Breast epithelium (tissue), 3 donors: ENCODE measurements around the gene C1GALT1.

Experiments used
- POLR2A ChIP-seq: fragments of 450-650 bp; IDR thresholded peaks from one replicate; pipeline ENCODE4 v1.6.1; 2016; ENCODE audit warnings: antibody characterized with exemption, mild to moderate bottlenecking, moderate library complexity
- POLR2AphosphoS5 ChIP-seq, 3 donors: sonication (generic); formaldehyde crosslinking; IDR thresholded peaks; one replicate each; pipeline ENCODE4 v1.6.1; 2017; ENCODE audit warnings: antibody characterized with exemption in 3 of 3
- TF ChIP-seq, protein P1 (sequence below), 3 donors: fragments of 450-650 bp; IDR thresholded peaks; one replicate each; pipeline ENCODE4 v1.5.1; 2016 to 2017; ENCODE audit warnings: antibody characterized with exemption in 3 of 3, mild to moderate bottlenecking in 3 of 3, moderate library complexity in 3 of 3

DNA sequence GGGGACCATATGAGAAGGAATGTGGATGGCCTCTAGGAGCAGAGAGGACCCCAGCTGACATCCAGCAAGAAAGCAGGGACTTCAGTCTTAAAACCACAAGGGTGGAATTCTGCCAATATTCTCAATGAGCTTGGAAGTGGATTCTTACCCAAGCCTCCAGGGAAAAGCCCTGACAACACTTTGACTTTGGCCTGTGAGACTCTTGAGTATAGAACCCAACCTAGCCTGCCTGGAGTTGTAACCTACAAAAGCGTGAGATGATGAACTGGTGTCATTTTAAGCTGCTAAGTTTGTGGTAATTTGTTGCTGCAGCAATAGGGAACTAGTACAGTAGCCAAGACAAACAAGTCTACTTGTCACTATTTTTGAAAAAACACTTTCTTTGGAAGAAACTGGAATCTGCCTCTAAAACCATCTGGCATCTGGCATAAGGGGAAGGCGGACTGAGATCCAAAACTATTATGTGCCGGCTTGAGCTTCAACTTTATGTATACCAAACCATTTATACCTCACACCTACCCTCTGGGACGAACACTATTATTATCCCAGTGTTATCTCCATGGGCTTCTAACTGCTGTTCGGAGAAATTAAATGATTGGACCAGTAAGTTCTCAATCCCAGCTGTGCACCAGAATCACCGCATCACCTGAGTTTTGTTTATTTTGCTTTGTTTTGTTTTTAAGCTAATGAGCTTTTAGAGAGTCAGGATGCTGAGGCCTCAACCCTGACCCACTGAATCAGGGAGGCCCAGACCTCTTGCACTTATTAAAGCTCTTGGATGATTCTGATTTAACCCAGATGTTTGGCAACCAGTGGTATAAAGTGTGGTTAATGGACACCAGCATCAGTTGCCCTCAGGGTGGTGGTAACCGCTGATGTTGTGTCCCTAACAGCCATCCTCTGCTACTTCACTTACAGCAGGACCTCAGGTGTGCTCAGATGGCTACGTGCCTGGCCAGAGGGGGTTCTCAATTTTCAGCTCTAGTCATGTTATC lies 83.0 kb downstream of the C1GALT1 start:
- TF ChIP-seq, protein P1, sequence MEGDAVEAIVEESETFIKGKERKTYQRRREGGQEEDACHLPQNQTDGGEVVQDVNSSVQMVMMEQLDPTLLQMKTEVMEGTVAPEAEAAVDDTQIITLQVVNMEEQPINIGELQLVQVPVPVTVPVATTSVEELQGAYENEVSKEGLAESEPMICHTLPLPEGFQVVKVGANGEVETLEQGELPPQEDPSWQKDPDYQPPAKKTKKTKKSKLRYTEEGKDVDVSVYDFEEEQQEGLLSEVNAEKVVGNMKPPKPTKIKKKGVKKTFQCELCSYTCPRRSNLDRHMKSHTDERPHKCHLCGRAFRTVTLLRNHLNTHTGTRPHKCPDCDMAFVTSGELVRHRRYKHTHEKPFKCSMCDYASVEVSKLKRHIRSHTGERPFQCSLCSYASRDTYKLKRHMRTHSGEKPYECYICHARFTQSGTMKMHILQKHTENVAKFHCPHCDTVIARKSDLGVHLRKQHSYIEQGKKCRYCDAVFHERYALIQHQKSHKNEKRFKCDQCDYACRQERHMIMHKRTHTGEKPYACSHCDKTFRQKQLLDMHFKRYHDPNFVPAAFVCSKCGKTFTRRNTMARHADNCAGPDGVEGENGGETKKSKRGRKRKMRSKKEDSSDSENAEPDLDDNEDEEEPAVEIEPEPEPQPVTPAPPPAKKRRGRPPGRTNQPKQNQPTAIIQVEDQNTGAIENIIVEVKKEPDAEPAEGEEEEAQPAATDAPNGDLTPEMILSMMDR (IDR thresholded peaks at IDR 0.05): no peak
- no peak for TF ChIP-seq POLR2AphosphoS5 (IDR thresholded peaks at IDR 0.05)
- TF ChIP-seq POLR2A: no peak
